Adipose tissue (tissue), 3 donors: ENCODE measurements around the gene MOSPD2. TPM values are rescaled to one million over a fixed set of nuclear protein-coding genes. Genes with fewer than 3 reads are reported as not detected.

Source experiments
- H3K27ac ChIP-seq: one replicate; pipeline ENCODE4 v1.5.1; 2013; ENCODE audit warnings: low read depth, low read length
- WGBS, 3 donors: extraction: QIAGEN DNeasy Blood & Tissue Kit; methylation state at CpG; one replicate each; pipeline ENCODE4 v1.1.7; 2013; 5-methylcytosine and 5-hydroxymethylcytosine counted together
- polyA plus RNA-seq, 3 donors: library from polyadenylated mRNA; stranded (reverse); fragments of 200-250 nt; gene quantifications; one replicate each; pipeline ENCODE4 v1.2.3, GENCODE V29; 2013
- donor health status: healthy with polysubstance abuse.
- donor health status: Bipolar disorder and iron deficiency.
- donor health status: healthy.

Gene MOSPD2
- polyA plus RNA-seq, 3 donors: 3.8 to 8.5 (median 6.4) TPM

DNA sequence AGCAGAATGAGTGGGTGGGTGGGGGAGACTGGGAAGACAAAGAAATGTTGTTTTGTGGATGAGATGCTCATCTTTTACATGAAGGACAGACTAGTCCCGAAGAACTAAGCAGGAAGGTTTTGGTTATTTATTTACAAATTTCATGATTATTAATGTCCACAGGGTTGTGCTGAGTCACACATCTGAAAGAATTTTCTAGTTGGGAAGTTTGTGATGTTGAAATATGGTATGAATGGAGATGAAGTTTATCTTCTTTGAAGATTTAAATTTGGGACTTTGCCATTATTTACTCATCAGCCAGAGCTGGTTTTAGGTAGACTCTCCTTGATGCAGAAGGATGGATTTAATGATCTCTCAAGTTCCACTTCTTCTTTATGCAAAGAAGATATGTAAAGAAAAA, 75.5 kb downstream of the MOSPD2 start:
- no peak overlapping the region for H3K27ac ChIP-seq
- 30 to 67% (median 50%) methylated on average over 1 of the region's 1 CpG for WGBS, 3 donors

DNA sequence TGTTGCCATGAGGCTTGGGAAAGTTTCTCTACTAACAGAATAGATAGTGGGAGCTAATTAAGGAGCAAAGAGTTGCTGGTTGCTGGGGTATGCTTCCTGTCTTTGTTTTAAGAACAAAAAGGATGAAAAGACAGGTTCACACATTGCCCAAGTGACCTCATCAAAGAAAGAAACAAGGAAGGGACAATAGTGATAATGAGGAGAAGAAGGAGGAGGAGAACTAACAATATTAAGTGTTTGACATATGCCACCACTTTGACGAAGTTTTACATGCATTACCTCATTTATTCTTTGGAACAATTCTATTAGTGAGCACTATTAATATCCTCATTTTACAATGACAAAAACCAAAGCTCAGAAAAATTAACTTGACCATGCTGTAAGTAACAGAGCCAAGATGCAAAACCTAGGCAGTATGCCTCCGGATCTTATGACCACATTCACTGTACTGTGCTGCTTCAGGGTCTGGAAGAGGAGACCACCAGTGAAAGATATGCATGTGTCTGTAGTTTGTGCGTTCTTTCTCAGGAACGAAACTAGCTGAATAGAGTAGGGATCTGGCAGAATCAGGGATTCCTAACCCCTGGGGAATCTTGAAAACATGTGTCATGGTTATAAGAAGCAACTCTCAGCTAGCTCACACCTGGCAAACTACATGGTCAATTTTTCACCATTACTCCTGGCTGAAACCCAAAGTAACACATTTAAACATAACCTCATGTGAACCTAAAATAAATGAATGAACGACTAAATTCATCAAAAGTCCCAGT, 83.8 kb downstream of the MOSPD2 start:
- H3K27ac ChIP-seq: no peak overlapping the region
- 55 to 59% (median 56%) methylated on average over 5 of the region's 5 CpGs for WGBS, 3 donors

DNA sequence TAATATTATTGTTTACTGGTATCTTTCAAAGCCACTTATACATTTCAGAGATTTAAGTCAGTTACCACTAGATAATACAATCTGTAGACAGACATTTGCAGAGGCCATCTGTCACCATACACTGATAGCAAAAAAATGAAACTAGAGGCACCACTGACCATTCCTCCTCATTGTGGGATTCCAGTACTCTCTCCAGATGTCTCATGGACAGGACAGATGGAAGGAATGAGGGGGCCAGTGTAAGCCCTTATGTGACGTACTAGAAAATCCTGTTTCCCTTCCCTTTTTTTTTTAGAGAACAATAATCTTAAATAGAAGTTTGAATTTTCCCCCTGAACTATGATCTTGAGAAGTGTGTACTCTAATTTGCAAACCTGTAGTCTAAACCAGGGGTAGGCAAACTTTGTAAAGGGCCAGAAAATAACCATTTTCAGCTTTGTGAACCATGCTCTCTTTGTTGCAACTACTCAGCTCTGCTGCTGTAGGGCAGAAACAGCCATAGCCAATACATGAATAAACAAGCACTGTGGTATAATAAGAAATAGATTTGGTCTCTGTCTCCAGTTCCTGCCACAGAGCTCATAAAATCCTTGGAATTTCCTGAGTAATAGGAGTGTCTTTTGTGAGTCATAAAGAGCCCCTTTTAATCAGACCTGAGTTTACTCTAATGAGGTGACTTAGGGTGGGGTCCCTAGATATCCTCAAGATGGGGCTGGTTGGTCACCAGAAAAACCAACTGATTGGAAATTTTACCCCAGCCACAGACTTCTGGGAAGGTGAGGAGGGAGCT, 90.4 kb downstream of the MOSPD2 start:
- WGBS, 3 donors: 70 to 76% (median 73%) methylated on average over 1 of the region's 1 CpG
- no peak overlapping the region for H3K27ac ChIP-seq

DNA sequence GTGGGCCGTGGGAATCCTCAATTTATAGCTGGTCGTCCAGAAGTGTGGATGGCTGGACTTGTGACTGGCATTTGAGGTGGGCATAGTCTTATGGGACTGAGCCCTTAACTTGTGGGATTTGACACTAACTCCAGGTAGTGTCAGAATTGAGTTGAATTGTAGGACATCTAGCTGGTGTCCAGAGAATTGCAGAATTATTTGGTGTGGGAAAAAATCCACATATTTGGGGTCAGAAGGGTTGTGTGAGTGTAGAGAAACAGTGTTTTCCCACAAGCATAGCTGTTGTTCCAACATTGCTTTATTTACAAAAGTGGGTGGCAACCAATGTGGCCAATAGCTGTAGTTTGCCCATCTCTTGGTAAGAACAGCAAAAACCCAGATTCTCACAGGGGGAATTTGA, 91.3 kb downstream of the MOSPD2 start:
- 65 to 76% (median 69%) methylated on average over 2 of the region's 2 CpGs for WGBS, 3 donors
- no peak overlapping the region for H3K27ac ChIP-seq

Other genes starting within 250 kb of the MOSPD2 start
- under 1 TPM; 0.17 to 0.22 (median 0.18) TPM for gene FANCB, start 352 bp upstream of the MOSPD2 start, polyA plus RNA-seq